Esophagus muscularis mucosa (tissue), 4 donors: ENCODE results near the gene AP4S1.

Source experiments
- CTCF ChIP-seq, 3 experiments: fragments of 200-600 bp in 2 of 3; fragments of 450-650 bp in 1 of 3; sonication (generic) in 2 of 3; IDR thresholded peaks; one replicate each; pipeline ENCODE4 v1.5.1; 2017 to 2019; ENCODE audit warnings: antibody characterized with exemption in 3 of 3, mild to moderate bottlenecking in 2 of 3, moderate library complexity in 1 of 3
- EP300 ChIP-seq: sonication (generic); formaldehyde crosslinking; IDR thresholded peaks from one replicate; pipeline ENCODE4 v1.6.1; 2017; ENCODE audit warnings: antibody characterized with exemption
- POLR2A ChIP-seq: fragments of 450-650 bp; IDR thresholded peaks from one replicate; pipeline ENCODE4 v1.6.1; 2017; ENCODE audit warnings: antibody characterized with exemption, moderate library complexity, mild to moderate bottlenecking, low read depth
- POLR2AphosphoS5 ChIP-seq, 2 donors: sonication (generic); formaldehyde crosslinking; IDR thresholded peaks; one replicate each; pipeline ENCODE4 v1.6.1; 2017; ENCODE audit warnings: antibody characterized with exemption in 2 of 2

- TF ChIP-seq POLR2A (no peak), CTCF (IDR thresholded peaks at IDR 0.05) (no peak), POLR2AphosphoS5 (IDR thresholded peaks at IDR 0.05) (no peak), EP300 (no peak)
These were observed 15.4 kb upstream of the AP4S1 start for GRCh38 chr14:31009836-31010574.
